Measurements from ENCODE around the gene TKTL1.

TKTL1 gene

DNA sequence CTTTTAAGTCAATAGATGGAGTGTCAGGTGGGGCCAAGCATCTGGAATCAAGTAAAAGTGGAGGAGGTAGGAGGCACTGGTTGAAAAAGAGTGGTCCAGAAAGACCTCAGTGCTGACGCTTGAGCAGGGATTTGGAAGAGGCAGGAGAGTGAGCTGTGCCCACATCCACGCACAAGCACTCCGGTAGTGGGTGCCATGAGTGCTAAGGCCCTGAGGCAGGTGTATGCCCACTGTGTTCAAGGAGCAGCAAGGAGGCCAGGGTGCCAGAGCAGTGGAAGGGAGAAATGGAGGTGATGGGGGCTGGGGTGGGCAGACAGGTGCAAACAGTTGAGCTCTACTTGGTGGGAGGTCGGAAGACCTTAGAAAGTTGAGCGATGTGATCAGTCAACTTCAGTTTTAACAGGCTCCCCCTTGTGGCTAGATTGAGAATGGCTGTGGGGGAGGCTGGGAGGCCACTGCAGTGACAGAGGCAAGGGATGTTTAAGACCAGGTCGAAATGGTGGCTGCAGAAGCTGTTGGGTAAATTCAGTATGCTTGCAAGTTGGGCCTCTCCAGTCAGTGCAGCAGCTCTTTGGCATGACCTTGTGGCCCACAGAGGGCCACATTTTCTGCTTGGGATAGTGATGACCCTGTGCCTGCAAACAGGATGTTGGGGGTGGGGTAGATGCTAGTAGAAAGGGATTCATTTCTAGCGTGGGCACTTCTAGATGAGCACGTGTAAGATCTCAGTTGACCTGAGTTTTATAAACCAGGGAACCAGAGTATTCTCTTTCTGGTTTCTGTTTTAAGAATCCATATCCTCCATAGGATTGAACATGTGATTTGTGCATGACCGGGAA lies 12.7 kb downstream of the TKTL1 start:
- DNase-seq (ENCODE audit: low read depth in 2 of 3, low spot score in 1 of 3) = peak; percentile 59 to 93 (median 68)

DNA sequence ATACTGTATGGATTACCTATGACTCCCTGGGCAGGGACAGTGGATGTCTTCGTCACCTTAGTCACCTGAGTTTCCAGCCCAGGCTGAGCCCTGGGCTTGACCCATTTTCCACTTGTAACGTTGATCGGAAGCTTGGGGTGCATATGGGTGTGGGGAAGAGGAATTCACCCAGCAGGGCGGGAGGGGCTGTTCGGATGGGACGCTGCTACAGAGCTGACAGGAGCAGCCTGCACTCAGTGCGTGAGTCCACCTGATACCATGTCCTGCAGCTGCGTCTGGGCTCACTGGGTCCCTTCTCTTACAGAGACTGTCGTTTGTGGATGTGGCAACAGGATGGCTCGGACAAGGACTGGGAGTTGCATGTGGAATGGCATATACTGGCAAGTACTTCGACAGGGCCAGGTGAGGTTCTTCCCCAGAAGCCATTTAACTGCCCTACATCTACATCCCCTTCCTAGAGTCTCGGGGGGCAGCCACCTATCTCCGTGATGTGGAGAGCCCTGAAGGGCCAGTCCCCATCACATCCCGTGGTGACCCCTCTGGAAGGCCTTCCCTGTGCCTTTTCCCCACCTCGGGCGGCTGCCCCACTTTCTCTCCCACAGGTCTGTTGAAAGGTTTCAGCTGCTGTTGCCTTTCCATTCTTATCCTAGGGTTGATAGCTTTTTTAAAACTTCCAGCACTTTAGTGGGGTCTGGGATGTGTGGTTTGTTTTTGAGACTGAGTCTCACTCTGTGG lies 13.6 kb downstream of the TKTL1 start:
- DNase-seq (ENCODE audit: low read depth in 2 of 3, low spot score in 1 of 3) = no peak

GRCh38 chrX:154310616-154311536 lies 15.3 kb downstream of the TKTL1 start:
- DNase-seq (ENCODE audit: low read depth in 2 of 3, low spot score in 1 of 3) = no peak

DNA sequence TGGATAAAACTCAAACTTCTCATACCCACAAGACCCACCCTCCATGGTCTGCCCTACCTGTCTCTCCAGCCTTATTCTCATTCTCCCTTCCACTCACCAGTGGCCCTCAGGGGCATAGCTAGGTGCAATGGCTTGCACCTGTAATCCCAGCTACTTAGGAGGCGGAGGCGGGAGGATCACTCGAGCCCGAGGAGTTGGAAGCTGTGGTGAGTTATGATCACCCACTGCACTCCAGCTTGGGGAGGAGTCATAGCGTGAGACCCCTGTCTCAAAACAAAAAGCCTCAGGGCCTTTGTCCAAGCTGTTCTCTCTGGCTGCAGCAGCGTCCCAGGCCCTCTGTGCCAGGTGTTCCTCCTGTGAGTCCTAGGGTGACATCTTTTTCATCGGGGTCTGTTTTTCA lies 16.5 kb downstream of the TKTL1 start:
- no peak for DNase-seq (ENCODE audit: low read depth in 2 of 3, low spot score in 1 of 3)

GRCh38 chrX:154313147-154313546 lies 17.6 kb downstream of the TKTL1 start:
- DNase-seq (ENCODE audit: low read depth in 2 of 3, low spot score in 1 of 3) = peak in 1 of 3 donors; percentile 28

- no peak for DNase-seq (ENCODE audit: low read depth in 2 of 3, low spot score in 1 of 3)
These were observed 19.8 kb downstream of the TKTL1 start for GRCh38 chrX:154315416-154315815.

DNA sequence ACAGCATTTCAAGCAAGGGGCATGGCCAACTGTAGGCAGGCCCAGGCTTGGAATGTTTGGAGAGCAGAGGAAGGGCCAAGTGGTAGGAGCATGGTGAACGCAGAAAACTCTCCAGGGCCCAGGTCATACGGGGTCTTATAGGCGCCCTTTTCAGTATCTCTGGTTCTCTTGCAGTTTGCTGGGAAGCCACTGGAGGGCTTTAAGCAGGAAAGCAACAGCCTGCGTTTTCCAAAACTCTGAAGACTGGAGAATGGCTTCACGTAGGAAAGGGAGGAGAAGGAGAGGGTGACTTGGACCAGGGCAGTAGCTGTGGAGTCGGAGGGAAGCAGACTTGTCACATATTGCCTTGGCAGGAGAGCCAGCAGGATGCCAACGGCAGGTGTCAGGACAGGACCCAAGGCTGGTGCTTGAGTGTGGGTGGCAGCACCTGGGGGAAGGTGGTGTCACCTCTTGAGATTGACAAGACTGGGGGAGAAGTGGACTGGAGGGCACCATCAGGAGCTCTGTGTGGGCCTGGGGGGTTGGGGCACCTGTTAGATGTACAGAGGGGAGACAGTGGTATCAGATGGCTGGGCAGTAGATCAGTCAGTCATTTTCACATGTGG lies 21.9 kb downstream of the TKTL1 start:
- no peak for DNase-seq (ENCODE audit: low read depth in 2 of 3, low spot score in 1 of 3)

- no peak for DNase-seq (ENCODE audit: low read depth in 2 of 3, low spot score in 1 of 3)
These were observed 24.8 kb downstream of the TKTL1 start for GRCh38 chrX:154320406-154320805.

DNA sequence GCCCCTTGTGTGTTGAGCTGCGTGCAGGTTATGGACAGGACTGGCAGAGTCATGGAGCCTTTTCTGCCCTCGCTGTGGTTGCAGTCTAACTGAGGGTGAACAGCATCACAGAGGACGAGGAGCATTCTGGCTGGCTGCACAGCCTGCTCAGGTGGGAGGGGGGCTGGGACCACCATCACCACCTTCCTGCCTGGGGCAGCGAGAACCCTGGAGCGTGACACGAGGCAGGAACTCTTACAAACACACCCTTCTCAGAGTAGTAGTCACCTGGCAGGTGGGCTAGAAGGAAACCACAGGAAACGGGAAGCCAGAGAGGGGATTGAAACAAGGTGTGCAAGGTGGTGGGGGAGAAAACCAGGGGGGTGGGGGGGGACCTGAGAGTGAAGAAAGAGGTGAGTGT lies 25.6 kb downstream of the TKTL1 start:
- no peak for DNase-seq (ENCODE audit: low read depth in 2 of 3, low spot score in 1 of 3)

- DNase-seq (ENCODE audit: low read depth in 2 of 3, low spot score in 1 of 3) = no peak
These were observed 26.0 kb downstream of the TKTL1 start for GRCh38 chrX:154321594-154321993.

- DNase-seq (ENCODE audit: low read depth in 2 of 3, low spot score in 1 of 3) = no peak
These were observed 27.3 kb downstream of the TKTL1 start for GRCh38 chrX:154322890-154323289.

DNA sequence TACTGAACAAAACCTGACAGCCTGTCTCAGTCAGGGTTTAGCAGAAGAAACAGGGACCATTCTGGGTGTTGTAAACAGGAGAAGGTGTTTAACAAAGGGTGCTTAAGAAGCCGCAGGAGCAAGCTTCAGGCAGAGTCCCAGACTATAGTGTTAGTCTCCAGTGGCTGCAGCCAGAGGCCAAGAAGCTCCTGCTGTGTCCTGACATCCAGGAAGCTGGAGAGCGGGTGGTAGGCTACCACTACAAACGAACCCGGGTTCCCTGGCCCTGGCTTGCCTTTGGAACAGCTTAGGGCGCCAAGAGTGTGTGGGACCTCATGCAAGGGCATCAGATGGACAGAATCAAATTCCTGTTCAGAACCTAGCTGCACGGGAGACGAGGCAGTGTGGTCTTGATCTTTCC lies 27.9 kb downstream of the TKTL1 start:
- no peak for DNase-seq (ENCODE audit: low read depth in 2 of 3, low spot score in 1 of 3)

- no peak for DNase-seq (ENCODE audit: low read depth in 2 of 3, low spot score in 1 of 3)
These were observed 29.9 kb downstream of the TKTL1 start for GRCh38 chrX:154325541-154325940.

GRCh38 chrX:154327038-154327820 lies 31.6 kb downstream of the TKTL1 start:
- no peak for DNase-seq (ENCODE audit: low read depth in 2 of 3, low spot score in 1 of 3)

GRCh38 chrX:154328646-154329045 lies 33.1 kb downstream of the TKTL1 start:
- no peak for DNase-seq (ENCODE audit: low read depth in 2 of 3, low spot score in 1 of 3)

DNA sequence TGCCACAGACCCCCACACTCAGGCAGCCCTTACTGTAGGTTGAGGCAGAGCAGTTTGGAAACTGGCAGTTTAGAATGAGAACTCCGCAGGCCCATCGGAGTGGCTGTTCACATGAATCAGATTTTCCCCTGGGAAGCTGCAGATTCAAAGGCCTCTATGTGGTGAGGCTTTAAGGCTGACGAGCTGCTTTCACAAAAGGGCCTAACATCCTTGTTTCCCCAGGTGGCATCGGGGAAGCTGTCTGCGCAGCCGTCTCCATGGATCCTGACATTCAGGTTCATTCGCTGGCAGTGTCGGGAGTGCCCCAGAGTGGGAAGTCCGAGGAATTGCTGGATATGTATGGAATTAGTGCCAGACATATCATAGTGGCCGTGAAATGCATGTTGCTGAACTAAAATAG lies 33.7 kb downstream of the TKTL1 start:
- no peak for DNase-seq (ENCODE audit: low read depth in 2 of 3, low spot score in 1 of 3)

DNA sequence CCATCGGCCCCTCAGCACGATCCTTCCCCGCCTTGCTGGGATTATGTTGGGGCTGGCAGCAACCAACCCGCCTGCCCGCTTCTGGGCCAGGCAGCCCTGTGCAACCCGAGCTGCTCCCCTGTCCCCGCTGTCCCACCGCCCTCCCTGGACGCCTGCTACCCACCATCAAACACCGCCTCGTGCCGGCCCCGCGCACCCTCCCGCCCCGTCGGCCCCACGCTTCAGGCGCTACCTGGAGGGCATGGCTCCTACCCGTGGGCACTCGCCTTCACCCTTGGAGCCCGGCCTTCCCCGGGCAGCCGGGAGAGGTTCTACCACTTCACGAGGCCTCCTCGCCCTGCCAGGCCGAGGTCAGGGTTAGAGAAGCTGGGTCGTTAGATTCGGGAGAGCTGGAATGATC lies 37.0 kb downstream of the TKTL1 start:
- DNase-seq (ENCODE audit: low read depth in 2 of 3, low spot score in 1 of 3) = no peak

GRCh38 chrX:154333116-154333515 lies 37.5 kb downstream of the TKTL1 start:
- DNase-seq (ENCODE audit: low read depth in 2 of 3, low spot score in 1 of 3) = no peak

GRCh38 chrX:154333837-154334271 lies 38.3 kb downstream of the TKTL1 start:
- no peak for DNase-seq (ENCODE audit: low read depth in 2 of 3, low spot score in 1 of 3)

GRCh38 chrX:154334496-154334895 lies 38.9 kb downstream of the TKTL1 start:
- DNase-seq (ENCODE audit: low read depth in 2 of 3, low spot score in 1 of 3) = peak in 2 of 3 donors; percentile 30 to 36
